A549 (cell line): ENCODE measurements around the gene ZC3H4. TPM values are rescaled to one million over a fixed set of nuclear protein-coding genes. Genes with fewer than 3 reads are reported as not detected.

Source experiments
- ATAC-seq, 2 experiments: fragments of 200-7000 bp in 1 of 2; fragments of >200 bp in 1 of 2; cut with Nextera tagmentation in 1 of 2; cut with Tn5 transposase in 1 of 2; 3 replicates each; pipeline versions ENCODE4 v1.8.0 to v1.9.1; 2018 to 2020; ENCODE audit warnings: mild to moderate bottlenecking in 1 of 2, moderate library complexity in 1 of 2
- CTCF ChIA-PET: fragments of 300-600 bp; sonication (Branson Sonifier 250); formaldehyde crosslinking; extraction: SDS; loops from one replicate; lab custom pipeline; 2021; ENCODE audit warnings: antibody characterized with exemption, inconsistent platforms; lab: Yijun Ruan, JAX
- POLR2A ChIA-PET: fragments of 350-600 bp; formaldehyde crosslinking; extraction: SDS; loops from one replicate; lab custom pipeline; 2021; ENCODE audit warnings: antibody characterized with exemption, inconsistent platforms; lab: Yijun Ruan, JAX
- DNase-seq, 2 experiments: peaks; one replicate each; pipeline versions ENCODE4 v3.0.0 to v3.0.0-alpha.2; 2011 to 2016; ENCODE audit warnings: low read depth in 1 of 2, low spot score in 1 of 2
- FAIRE-seq: peaks from 2 replicates; lab custom pipeline; 2011; peaks lifted over from hg19 to GRCh38; lab: Jason Lieb, UNC
- H3K27ac ChIP-seq, 2 experiments: fragments of >200 bp; sonication (Bioruptor Twin); formaldehyde crosslinking; 3 replicates each; pipeline ENCODE4 v1.5.1; 2016 to 2017
- H3K4me1 ChIP-seq: fragments of >200 bp; sonication (Bioruptor Twin); formaldehyde crosslinking; 3 replicates; pipeline ENCODE4 v1.6.1; 2016
- H3K4me2 ChIP-seq: fragments of >200 bp; sonication (Bioruptor Twin); formaldehyde crosslinking; 3 replicates; pipeline ENCODE4 v1.6.1; 2016
- H3K4me3 ChIP-seq: fragments of >200 bp; sonication (Bioruptor Twin); formaldehyde crosslinking; 3 replicates; pipeline ENCODE4 v1.5.1; 2016
- H3K9me3 ChIP-seq: fragments of >200 bp; sonication (Bioruptor Twin); formaldehyde crosslinking; 3 replicates; pipeline ENCODE4 v1.6.1; 2016
- BHLHE40 ChIP-seq: IDR thresholded peaks from 2 replicates; pipeline ENCODE4 v1.6.1; 2012; ENCODE audit warnings: low read depth, low read length, inconsistent platforms
- CEBPB ChIP-seq, 2 experiments: fragments of >200 bp in 1 of 2; sonication (Bioruptor Twin) in 1 of 2; formaldehyde crosslinking in 1 of 2; IDR thresholded peaks; 2 replicates each; pipeline ENCODE4 v1.6.1; 2012 to 2016
- FOSB ChIP-seq: fragments of 250-450 bp; sonication (Bioruptor Pico); IDR thresholded peaks from 2 replicates; pipeline ENCODE4 v1.5.0; 2020; ENCODE audit warnings: mild to moderate bottlenecking, moderate library complexity
- FOSL2 ChIP-seq, 2 experiments: fragments of 450-650 bp in 1 of 2; fragments of >200 bp in 1 of 2; sonication (Bioruptor Twin) in 1 of 2; formaldehyde crosslinking; IDR thresholded peaks; 2 replicates each; pipeline versions ENCODE4 v1.5.0 to v1.6.1; 2016 to 2020; ENCODE audit warnings: mild to moderate bottlenecking in 1 of 2, moderate library complexity in 1 of 2
- FOXS1 ChIP-seq: fragments of 250-450 bp; sonication (Bioruptor Pico); IDR thresholded peaks from 2 replicates; pipeline ENCODE4 v1.5.0; 2020; ENCODE audit warnings: mild to moderate bottlenecking, moderate library complexity
- GATA3 ChIP-seq: IDR thresholded peaks from 2 replicates; pipeline ENCODE4 v1.6.1; 2012; ENCODE audit warnings: borderline replicate concordance
- HEYL ChIP-seq: fragments of 250-450 bp; sonication (Bioruptor Pico); IDR thresholded peaks from 2 replicates; pipeline ENCODE4 v1.8.0; 2021; ENCODE audit warnings: mild to moderate bottlenecking, moderate library complexity
- HOXB13 ChIP-seq: fragments of 250-450 bp; sonication (Bioruptor Pico); IDR thresholded peaks from 2 replicates; pipeline ENCODE4 v1.5.0; 2020; ENCODE audit warnings: low read depth, mild to moderate bottlenecking, moderate library complexity
- JUN ChIP-seq, 2 experiments: fragments of >200 bp; sonication (Bioruptor Twin); formaldehyde crosslinking; IDR thresholded peaks; 2 replicates in 1 of 2; 3 replicates in 1 of 2; pipeline ENCODE4 v1.6.1; 2016 to 2017
- KDM5A ChIP-seq: fragments of 200-600 bp; sonication (generic); IDR thresholded peaks from 2 replicates; pipeline ENCODE4 v1.6.1; 2016; ENCODE audit warnings: antibody characterized with exemption, mild to moderate bottlenecking
- MAFK ChIP-seq: fragments of 450-650 bp; IDR thresholded peaks from 2 replicates; pipeline ENCODE4 v1.6.1; 2014; ENCODE audit not compliant: partially characterized antibody
- MAZ ChIP-seq: fragments of 150-350 bp; IDR thresholded peaks from 2 replicates; pipeline ENCODE4 v1.6.1; 2014; ENCODE audit warnings: antibody characterized with exemption, low read depth, low read length, borderline replicate concordance
- MYC ChIP-seq: IDR thresholded peaks from 2 replicates; pipeline ENCODE4 v1.6.1; 2012; ENCODE audit warnings: mild to moderate bottlenecking, inconsistent platforms, low read length, improper control_type of control experiment, borderline replicate concordance
- NFE2L2 ChIP-seq: fragments of 150-350 bp; conservative IDR thresholded peaks from 2 replicates; pipeline ENCODE4 v1.6.1; 2014; ENCODE audit warnings: low read length
- PHF8 ChIP-seq: fragments of 200-600 bp; sonication (generic); IDR thresholded peaks from 2 replicates; pipeline ENCODE4 v1.6.1; 2016; ENCODE audit warnings: low read depth, mild to moderate bottlenecking, antibody characterized with exemption, moderate library complexity, borderline replicate concordance
- POLR2A ChIP-seq: IDR thresholded peaks from 2 replicates; pipeline ENCODE4 v1.6.1; 2012; ENCODE audit warnings: mild to moderate bottlenecking, low read length
- RFX5 ChIP-seq: fragments of 450-650 bp; IDR thresholded peaks from 2 replicates; pipeline ENCODE4 v1.7.1; 2014; ENCODE audit warnings: antibody characterized with exemption, mild to moderate bottlenecking, moderate library complexity
- TFCP2L1 ChIP-seq: fragments of 250-450 bp; sonication (Bioruptor Pico); IDR thresholded peaks from 2 replicates; pipeline ENCODE4 v1.5.0; 2021; ENCODE audit warnings: mild to moderate bottlenecking
- WGBS: methylation state at CpG from one replicate; pipeline ENCODE4 v1.1.6; 2017; ENCODE audit errors: missing lambda C conversion rate; 5-methylcytosine and 5-hydroxymethylcytosine counted together
- polyA minus RNA-seq: library from RNA; depleted of rRNA, polyadenylated mRNA; stranded (reverse); fragments of >200 nt; gene quantifications from 2 replicates; pipeline ENCODE4 v1.2.3, GENCODE V29; 2011; rRNA and poly(A)+ RNA removed
- polyA plus RNA-seq, 4 experiments: library from polyadenylated mRNA; depleted of rRNA in 3 of 4; stranded (reverse); fragments of >200 nt; fragmentation: RNase III in 1 of 4; extraction: RNeasy Plus Mini Kit Qiagen cat#74134 plus additional on column Dnase treatment in 1 of 4; gene quantifications; 2 replicates in 3 of 4; 3 replicates in 1 of 4; pipeline ENCODE4 v1.2.3, GENCODE V29; 2011 to 2017
- TF ChIP-seq, protein P1 (sequence below): IDR thresholded peaks from 2 replicates; pipeline ENCODE4 v1.6.1; 2012
- TF ChIP-seq, protein P2 (sequence below): fragments of 200-600 bp; sonication (generic); IDR thresholded peaks from 2 replicates; pipeline ENCODE4 v1.6.1; 2016; ENCODE audit warnings: antibody characterized with exemption, mild to moderate bottlenecking, moderate library complexity
- TF ChIP-seq, protein P3 (sequence below): fragments of >200 bp; sonication (Bioruptor Twin); formaldehyde crosslinking; IDR thresholded peaks from 3 replicates; pipeline ENCODE4 v1.6.1; 2016
- TF ChIP-seq, protein P4 (sequence below): fragments of 450-650 bp; IDR thresholded peaks from 2 replicates; pipeline ENCODE4 v1.6.1; 2014; ENCODE audit warnings: antibody characterized with exemption
- TF ChIP-seq, protein P5 (sequence below): IDR thresholded peaks from 2 replicates; pipeline ENCODE4 v1.6.1; 2012
- TF ChIP-seq, protein P6 (sequence below): IDR thresholded peaks from 2 replicates; pipeline ENCODE4 v1.6.1; 2012; ENCODE audit warnings: low read depth, borderline replicate concordance

The ZC3H4 gene
- polyA plus RNA-seq (2011; rRNA removed) (7.7 and 9.6 TPM in 2 replicates), polyA plus RNA-seq (2017; fragmentation: RNase III; extraction: RNeasy Plus Mini Kit Qiagen cat#74134 plus additional on column Dnase treatment) (29.7 to 37.9 TPM (median 33.4 TPM) in 3 replicates), polyA minus RNA-seq (13.0 and 16.6 TPM in 2 replicates)
- polyA plus RNA-seq (2012; cell fraction: cytosol; rRNA removed) = 5.9 and 8.3 TPM in 2 replicates
- polyA plus RNA-seq (2012; cell fraction: nucleus; rRNA removed) = 16.1 and 19.8 TPM in 2 replicates

DNA sequence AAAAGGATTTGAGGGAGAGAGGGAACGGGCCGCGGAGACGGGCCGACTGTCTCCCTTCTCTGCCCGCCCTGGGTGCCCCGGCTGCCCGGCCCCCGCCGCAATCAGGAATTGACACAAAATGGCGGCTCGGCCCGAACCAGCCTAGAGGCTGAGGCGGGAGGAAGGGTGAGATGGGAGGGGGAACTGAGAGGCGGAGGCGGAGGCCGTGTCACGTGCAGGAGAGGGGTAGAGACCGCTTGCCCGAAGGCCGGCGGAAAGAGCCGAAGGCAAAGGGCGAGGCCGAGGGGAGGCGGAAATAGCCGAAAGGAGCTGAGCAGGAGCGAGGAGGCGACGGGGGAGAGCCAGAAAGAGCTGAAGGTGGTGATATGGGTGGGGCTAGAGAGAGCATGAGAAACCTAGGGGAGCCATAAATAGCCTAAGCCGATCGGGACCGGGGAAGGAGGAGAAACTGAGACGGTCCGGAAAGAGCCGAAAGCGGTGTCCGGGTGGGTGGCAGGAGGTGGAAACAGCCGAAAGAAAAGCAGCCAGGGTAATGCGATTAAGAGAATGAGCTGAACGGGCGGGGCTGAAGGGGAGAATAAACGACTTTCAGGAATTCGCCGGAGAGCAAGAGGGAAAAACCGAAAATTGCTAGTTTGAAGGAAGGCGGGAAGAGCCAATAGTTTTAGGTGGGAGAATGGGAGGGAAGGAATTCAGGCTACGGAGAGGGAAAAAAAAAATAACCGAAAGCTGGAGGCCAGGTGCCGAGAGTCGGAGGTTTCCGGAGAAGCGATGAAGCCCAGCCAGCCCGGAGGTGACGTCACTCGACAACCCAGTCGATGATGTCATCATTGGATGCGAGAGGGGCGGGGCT lies at the start of gene ZC3H4:
Gene ZC3H4 (minus strand): TSS at position 780 of the 853 bp plus-strand sequence. CDS start 1,192 bp downstream, outside the sequence.
- TF ChIP-seq, protein P1, sequence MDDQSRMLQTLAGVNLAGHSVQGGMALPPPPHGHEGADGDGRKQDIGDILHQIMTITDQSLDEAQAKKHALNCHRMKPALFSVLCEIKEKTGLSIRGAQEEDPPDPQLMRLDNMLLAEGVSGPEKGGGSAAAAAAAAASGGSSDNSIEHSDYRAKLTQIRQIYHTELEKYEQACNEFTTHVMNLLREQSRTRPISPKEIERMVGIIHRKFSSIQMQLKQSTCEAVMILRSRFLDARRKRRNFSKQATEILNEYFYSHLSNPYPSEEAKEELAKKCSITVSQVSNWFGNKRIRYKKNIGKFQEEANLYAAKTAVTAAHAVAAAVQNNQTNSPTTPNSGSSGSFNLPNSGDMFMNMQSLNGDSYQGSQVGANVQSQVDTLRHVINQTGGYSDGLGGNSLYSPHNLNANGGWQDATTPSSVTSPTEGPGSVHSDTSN = peak; percentile 71; the same call in 1 of the 2 replicates
- TF ChIP-seq HEYL (no peak), FOXS1 (CRISPR knock-in tag) (no peak), FOSL2 (IDR thresholded peaks at IDR 0.05) (no peak), FOSL2 (CRISPR knock-in tag; IDR thresholded peaks at IDR 0.05) (peak; percentile 99), HOXB13 (0 out of 2 replicates have a peak, but pooled peaks have one; percentile 5), KDM5A (no peak), BHLHE40 (peak; percentile 98), NFE2L2 (no peak), PHF8 (peak; percentile 87; the same call in 1 of the 2 replicates), FOSB (CRISPR knock-in tag) (no peak), MAFK (peak; percentile 48), CEBPB (IDR thresholded peaks at IDR 0.05) (peak in 1 of 2 experiments; percentile 35; a peak in 2 of 4 replicates), RFX5 (0 out of 2 replicates have a peak, but pooled peaks have one; percentile 48), POLR2A (peak; percentile 75), JUN (IDR thresholded peaks at IDR 0.05) (peak; percentile 77 to 96; a peak in 3 of 5 replicates), TFCP2L1 (CRISPR knock-in tag) (no peak), MYC (peak; percentile 54), MAZ (peak; percentile 77; the same call in 1 of the 2 replicates), GATA3 (0 out of 2 replicates have a peak, but pooled peaks have one; percentile 16)
- TF ChIP-seq, protein P2, sequence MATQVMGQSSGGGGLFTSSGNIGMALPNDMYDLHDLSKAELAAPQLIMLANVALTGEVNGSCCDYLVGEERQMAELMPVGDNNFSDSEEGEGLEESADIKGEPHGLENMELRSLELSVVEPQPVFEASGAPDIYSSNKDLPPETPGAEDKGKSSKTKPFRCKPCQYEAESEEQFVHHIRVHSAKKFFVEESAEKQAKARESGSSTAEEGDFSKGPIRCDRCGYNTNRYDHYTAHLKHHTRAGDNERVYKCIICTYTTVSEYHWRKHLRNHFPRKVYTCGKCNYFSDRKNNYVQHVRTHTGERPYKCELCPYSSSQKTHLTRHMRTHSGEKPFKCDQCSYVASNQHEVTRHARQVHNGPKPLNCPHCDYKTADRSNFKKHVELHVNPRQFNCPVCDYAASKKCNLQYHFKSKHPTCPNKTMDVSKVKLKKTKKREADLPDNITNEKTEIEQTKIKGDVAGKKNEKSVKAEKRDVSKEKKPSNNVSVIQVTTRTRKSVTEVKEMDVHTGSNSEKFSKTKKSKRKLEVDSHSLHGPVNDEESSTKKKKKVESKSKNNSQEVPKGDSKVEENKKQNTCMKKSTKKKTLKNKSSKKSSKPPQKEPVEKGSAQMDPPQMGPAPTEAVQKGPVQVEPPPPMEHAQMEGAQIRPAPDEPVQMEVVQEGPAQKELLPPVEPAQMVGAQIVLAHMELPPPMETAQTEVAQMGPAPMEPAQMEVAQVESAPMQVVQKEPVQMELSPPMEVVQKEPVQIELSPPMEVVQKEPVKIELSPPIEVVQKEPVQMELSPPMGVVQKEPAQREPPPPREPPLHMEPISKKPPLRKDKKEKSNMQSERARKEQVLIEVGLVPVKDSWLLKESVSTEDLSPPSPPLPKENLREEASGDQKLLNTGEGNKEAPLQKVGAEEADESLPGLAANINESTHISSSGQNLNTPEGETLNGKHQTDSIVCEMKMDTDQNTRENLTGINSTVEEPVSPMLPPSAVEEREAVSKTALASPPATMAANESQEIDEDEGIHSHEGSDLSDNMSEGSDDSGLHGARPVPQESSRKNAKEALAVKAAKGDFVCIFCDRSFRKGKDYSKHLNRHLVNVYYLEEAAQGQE = peak; percentile 27
- TF ChIP-seq, protein P3, sequence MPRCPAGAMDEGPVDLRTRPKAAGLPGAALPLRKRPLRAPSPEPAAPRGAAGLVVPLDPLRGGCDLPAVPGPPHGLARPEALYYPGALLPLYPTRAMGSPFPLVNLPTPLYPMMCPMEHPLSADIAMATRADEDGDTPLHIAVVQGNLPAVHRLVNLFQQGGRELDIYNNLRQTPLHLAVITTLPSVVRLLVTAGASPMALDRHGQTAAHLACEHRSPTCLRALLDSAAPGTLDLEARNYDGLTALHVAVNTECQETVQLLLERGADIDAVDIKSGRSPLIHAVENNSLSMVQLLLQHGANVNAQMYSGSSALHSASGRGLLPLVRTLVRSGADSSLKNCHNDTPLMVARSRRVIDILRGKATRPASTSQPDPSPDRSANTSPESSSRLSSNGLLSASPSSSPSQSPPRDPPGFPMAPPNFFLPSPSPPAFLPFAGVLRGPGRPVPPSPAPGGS = peak; percentile 90
- TF ChIP-seq, protein P4, sequence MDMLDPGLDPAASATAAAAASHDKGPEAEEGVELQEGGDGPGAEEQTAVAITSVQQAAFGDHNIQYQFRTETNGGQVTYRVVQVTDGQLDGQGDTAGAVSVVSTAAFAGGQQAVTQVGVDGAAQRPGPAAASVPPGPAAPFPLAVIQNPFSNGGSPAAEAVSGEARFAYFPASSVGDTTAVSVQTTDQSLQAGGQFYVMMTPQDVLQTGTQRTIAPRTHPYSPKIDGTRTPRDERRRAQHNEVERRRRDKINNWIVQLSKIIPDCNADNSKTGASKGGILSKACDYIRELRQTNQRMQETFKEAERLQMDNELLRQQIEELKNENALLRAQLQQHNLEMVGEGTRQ = peak; percentile 98
- TF ChIP-seq, protein P5, sequence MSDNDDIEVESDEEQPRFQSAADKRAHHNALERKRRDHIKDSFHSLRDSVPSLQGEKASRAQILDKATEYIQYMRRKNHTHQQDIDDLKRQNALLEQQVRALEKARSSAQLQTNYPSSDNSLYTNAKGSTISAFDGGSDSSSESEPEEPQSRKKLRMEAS = peak; percentile 87
- TF ChIP-seq, protein P6, sequence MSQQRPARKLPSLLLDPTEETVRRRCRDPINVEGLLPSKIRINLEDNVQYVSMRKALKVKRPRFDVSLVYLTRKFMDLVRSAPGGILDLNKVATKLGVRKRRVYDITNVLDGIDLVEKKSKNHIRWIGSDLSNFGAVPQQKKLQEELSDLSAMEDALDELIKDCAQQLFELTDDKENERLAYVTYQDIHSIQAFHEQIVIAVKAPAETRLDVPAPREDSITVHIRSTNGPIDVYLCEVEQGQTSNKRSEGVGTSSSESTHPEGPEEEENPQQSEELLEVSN = peak; percentile 47; the same call in 1 of the 2 replicates
- TF ChIP-seq, all 56 proteins: peak for 18
- FAIRE-seq (peak; percentile 88), ATAC-seq (peak; percentile 81 to 92), DNase-seq (peak; percentile 99 to 100)
- POLR2A ChIA-PET = interaction anchor here (0.6 to 2.3 kb wide), 39 partner anchors 9 to 502 kb away, joined by 3 to 23 read pairs (median 5); partner anchors contain the start of genes ARHGAP35, CCDC9, DACT3 and DHX34
- Histone ChIP-seq H3K4me2 (peak within 1 kb of the TSS; percentile 72), H3K4me3 (peak within 1 kb of the TSS; percentile 98), H3K4me1 (peaks cover 27% of the 10 kb centered on the region), H3K9me3 (no peaks in the 10 kb centered on the region), H3K27ac (peak within 1 kb of the TSS; percentile 99)
- WGBS = 1% methylated on average over 59 of the region's 59 CpGs
- CTCF ChIA-PET = interaction anchor here (0.7 to 5.0 kb wide), 16 partner anchors 9 to 315 kb away, joined by 3 to 39 read pairs (median 4); no protein-coding TSS in a partner anchor
